PC-3 (cell line): Measurements from ENCODE around the gene THAP4.

ENCODE experiments used
- EZH2 ChIP-seq: fragments of 300-600 bp; sonication (generic); IDR thresholded peaks from one replicate; pipeline ENCODE4 v1.6.1; 2017; ENCODE audit warnings: antibody characterized with exemption, mild to moderate bottlenecking, low read length; ENCODE audit not compliant: unreplicated experiment
- TF ChIP-seq, protein P1 (sequence below): fragments of 300-600 bp; sonication (generic); conservative IDR thresholded peaks from 2 replicates; pipeline ENCODE4 v1.5.1; 2017; ENCODE audit warnings: antibody characterized with exemption, low read depth, mild to moderate bottlenecking, low read length

DNA sequence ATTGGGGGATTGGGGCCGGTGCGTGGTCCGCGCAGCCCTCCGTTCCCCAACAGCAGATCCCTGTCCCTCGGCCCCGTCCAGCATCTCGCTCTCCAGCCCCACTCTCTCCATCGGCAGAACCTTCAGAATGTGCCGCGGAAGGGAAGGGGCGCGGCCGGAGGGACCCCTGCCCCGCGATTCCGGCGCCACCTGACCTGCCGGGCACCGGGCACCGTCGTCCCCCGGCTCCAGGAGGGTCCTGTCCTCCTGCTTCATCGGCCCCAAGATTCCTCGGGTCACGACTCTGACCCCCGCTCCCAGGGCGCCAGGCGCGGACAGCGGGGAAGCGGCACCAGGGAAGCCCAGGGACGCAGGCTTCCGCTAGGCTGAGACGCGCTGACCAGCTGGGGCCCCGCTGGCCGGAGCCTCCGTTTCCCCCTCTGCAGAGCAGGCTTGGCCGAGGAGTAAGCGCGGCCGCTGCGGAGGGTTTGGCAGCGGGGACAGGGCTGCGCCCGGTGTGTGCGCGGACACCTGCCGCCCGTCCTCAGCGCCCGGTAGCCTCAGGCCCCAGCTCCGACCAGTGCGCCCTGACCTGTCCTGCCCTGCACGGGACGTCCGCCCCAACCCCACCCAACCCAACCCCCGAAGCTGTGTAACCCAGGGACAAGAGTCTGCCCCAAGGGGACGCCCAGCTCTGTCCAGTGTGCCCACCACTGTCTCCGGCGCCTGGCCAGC, 95.2 kb downstream of the THAP4 start:
- TF ChIP-seq, protein P1, sequence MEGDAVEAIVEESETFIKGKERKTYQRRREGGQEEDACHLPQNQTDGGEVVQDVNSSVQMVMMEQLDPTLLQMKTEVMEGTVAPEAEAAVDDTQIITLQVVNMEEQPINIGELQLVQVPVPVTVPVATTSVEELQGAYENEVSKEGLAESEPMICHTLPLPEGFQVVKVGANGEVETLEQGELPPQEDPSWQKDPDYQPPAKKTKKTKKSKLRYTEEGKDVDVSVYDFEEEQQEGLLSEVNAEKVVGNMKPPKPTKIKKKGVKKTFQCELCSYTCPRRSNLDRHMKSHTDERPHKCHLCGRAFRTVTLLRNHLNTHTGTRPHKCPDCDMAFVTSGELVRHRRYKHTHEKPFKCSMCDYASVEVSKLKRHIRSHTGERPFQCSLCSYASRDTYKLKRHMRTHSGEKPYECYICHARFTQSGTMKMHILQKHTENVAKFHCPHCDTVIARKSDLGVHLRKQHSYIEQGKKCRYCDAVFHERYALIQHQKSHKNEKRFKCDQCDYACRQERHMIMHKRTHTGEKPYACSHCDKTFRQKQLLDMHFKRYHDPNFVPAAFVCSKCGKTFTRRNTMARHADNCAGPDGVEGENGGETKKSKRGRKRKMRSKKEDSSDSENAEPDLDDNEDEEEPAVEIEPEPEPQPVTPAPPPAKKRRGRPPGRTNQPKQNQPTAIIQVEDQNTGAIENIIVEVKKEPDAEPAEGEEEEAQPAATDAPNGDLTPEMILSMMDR: no peak
- TF ChIP-seq EZH2: no peak
